Peyer's patch (tissue), 4 donors: ENCODE results near the gene TRPV4.

Experiments
- CTCF ChIP-seq, 6 experiments: fragments of 450-650 bp in 4 of 6; fragments of 200-600 bp in 2 of 6; sonication (generic) in 1 of 6; IDR thresholded peaks; one replicate each; pipeline ENCODE4 v1.5.1; 2017 to 2019; ENCODE audit warnings: antibody characterized with exemption in 6 of 6, mild to moderate bottlenecking in 3 of 6, moderate library complexity in 1 of 6
- POLR2A ChIP-seq, 2 donors: fragments of 450-650 bp; IDR thresholded peaks; one replicate each; pipeline ENCODE4 v1.5.1; 2017; ENCODE audit warnings: antibody characterized with exemption in 2 of 2, mild to moderate bottlenecking in 2 of 2, moderate library complexity in 2 of 2

GRCh38 chr12:109758426-109759420, 74.5 kb downstream of the TRPV4 start:
- no peak for TF ChIP-seq CTCF (IDR thresholded peaks at IDR 0.05)
- TF ChIP-seq POLR2A (IDR thresholded peaks at IDR 0.05), result no peak
